CD4-positive, alpha-beta T cell (primary cell): ENCODE data around the gene OPRD1. TPM values are rescaled to one million over a fixed set of nuclear protein-coding genes. Genes with fewer than 3 reads are reported as not detected.
"Not testable (repeated sequence)": the region's sequence is repeated elsewhere in the genome, so short reads cannot be mapped to it uniquely, and the experiment has no call there.

Experiments used
- ATAC-seq: fragments of 200-7000 bp; cut with Tn5 transposase; one replicate; pipeline ENCODE4 v1.10.0; 2022; ENCODE audit warnings: mild to moderate bottlenecking; ENCODE audit not compliant: poor library complexity
- CTCF ChIA-PET: fragments of 350-600 bp; sonication (Branson Sonifier 250); formaldehyde crosslinking; loops from one replicate; lab custom pipeline; 2021; ENCODE audit warnings: antibody characterized with exemption, inconsistent platforms; lab: Charles Lee
- POLR2A ChIA-PET: fragments of 350-600 bp; sonication (Branson Sonifier 250); formaldehyde crosslinking; loops from one replicate; lab custom pipeline; 2021; ENCODE audit warnings: antibody characterized with exemption, inconsistent platforms; lab: Charles Lee
- DNase-seq, 14 experiments: peaks; one replicate each; pipeline ENCODE4 v3.0.0-alpha.2; 2013 to 2020; ENCODE audit warnings: mixed read lengths in 2 of 14
- H3K27ac ChIP-seq, 2 donors: one replicate each; pipeline versions ENCODE4 v1.5.1 to v1.7.0; 2013; ENCODE audit warnings: low read length in 2 of 2, low read depth in 1 of 2, mild to moderate bottlenecking in 1 of 2
- H3K27me3 ChIP-seq, 2 experiments: 1 replicate in 1 of 2; 2 replicates in 1 of 2; pipeline versions ENCODE4 v1.6.1 to v1.7.0; 2013; ENCODE audit warnings: low read length in 2 of 2, control low read depth in 1 of 2, mild to moderate bottlenecking in 1 of 2, moderate library complexity in 1 of 2; ENCODE audit not compliant: insufficient read depth in 2 of 2, control insufficient read depth in 1 of 2
- H3K36me3 ChIP-seq: one replicate; pipeline ENCODE4 v1.6.1; 2013; ENCODE audit warnings: low read length, control low read depth; ENCODE audit not compliant: insufficient read depth
- H3K4me1 ChIP-seq: one replicate; pipeline ENCODE4 v1.6.1; 2013; ENCODE audit warnings: low read length, control low read depth; ENCODE audit not compliant: insufficient read depth
- H3K4me3 ChIP-seq: one replicate; pipeline ENCODE4 v1.5.1; 2013; ENCODE audit warnings: mild to moderate bottlenecking, low read length, moderate library complexity
- H3K9me3 ChIP-seq, 2 experiments: 1 replicate in 1 of 2; 2 replicates in 1 of 2; pipeline versions ENCODE4 v1.6.1 to v1.7.0; 2013; ENCODE audit warnings: low read length in 2 of 2, mild to moderate bottlenecking in 2 of 2, control low read depth in 1 of 2, moderate library complexity in 1 of 2; ENCODE audit not compliant: control insufficient read depth in 1 of 2, insufficient read depth in 1 of 2
- H3K27ac Mint-ChIP-seq: one replicate; pipeline ENCODE4 v1.8.0; 2020; ENCODE audit warnings: mixed read lengths
- H3K27me3 Mint-ChIP-seq: one replicate; pipeline ENCODE4 v1.8.0; 2021; ENCODE audit warnings: mixed read lengths
- H3K36me3 Mint-ChIP-seq: one replicate; pipeline ENCODE4 v1.8.0; 2021; ENCODE audit warnings: low read depth, mixed read lengths
- H3K4me1 Mint-ChIP-seq: one replicate; pipeline ENCODE4 v1.8.0; 2021; ENCODE audit warnings: low read depth, mixed read lengths
- H3K4me3 Mint-ChIP-seq: one replicate; pipeline ENCODE4 v1.8.0; 2020; ENCODE audit warnings: mild to moderate bottlenecking, mixed read lengths
- H3K9me3 Mint-ChIP-seq: one replicate; pipeline ENCODE4 v1.8.0; 2020; ENCODE audit warnings: mixed read lengths
- CTCF ChIP-seq: fragments of 200-600 bp; IDR thresholded peaks from one replicate; pipeline ENCODE4 v1.8.0; 2022; ENCODE audit warnings: antibody characterized with exemption, mild to moderate bottlenecking
- intact Hi-C, 2 experiments: fragments of 100-400 bp; cut with DNase I in 1 of 2; cut with micrococcal nuclease in 1 of 2; formaldehyde crosslinking; loops; one replicate each; pipeline versions ENCODE4 v1.15.1 to v1.9.0; 2023 to 2025; cut with DNase I, micrococcal nuclease
- total RNA-seq, 174 experiments: library from RNA in 2 of 174; stranded (reverse) in 2 of 174; gene quantifications; one replicate each; pipeline ENCODE4 v1.2.3 and lab custom pipeline; 2021 to 2026

Gene OPRD1
- total RNA-seq, 2 experiments from 2014 or later: not detected

- no peak for DNase-seq
- Mint-ChIP-seq H3K4me3 (no peak overlapping the region), H3K4me1 (peaks cover 5% of the 10 kb centered on the region), H3K27ac (no peak overlapping the region), H3K36me3 (no peaks in the 10 kb centered on the region), H3K9me3 (no peaks in the 10 kb centered on the region), H3K27me3 (peaks cover 6% of the 10 kb centered on the region)
- no peaks in the 10 kb centered on the region for H3K27me3 ChIP-seq
- ChIA-PET CTCF (no interaction called here), POLR2A (no interaction called here)
- peaks cover 5% of the 10 kb centered on the region for H3K4me1 ChIP-seq
- no peak overlapping the region for H3K4me3 ChIP-seq
- no peaks in the 10 kb centered on the region for H3K36me3 ChIP-seq
- no peak overlapping the region for H3K27ac ChIP-seq
- no peak for ATAC-seq
- TF ChIP-seq CTCF: no peak
- intact Hi-C loops: loop anchor here (5.0 kb wide), 1 partner anchor 242 kb away; no protein-coding TSS in a partner anchor
- H3K9me3 ChIP-seq: no peaks in the 10 kb centered on the region
Observed at GRCh38 chr1:28789816-28790215, 22.2 kb upstream of the OPRD1 start.

- Mint-ChIP-seq H3K4me1 (no peaks in the 10 kb centered on the region), H3K9me3 (no peaks in the 10 kb centered on the region), H3K36me3 (no peaks in the 10 kb centered on the region), H3K27ac (no peak overlapping the region), H3K27me3 (peaks cover 6% of the 10 kb centered on the region), H3K4me3 (no peak overlapping the region)
- no peak overlapping the region for H3K27ac ChIP-seq
- no peaks in the 10 kb centered on the region for H3K36me3 ChIP-seq
- CTCF ChIA-PET: no interaction called here
- ATAC-seq: no peak
- no peaks in the 10 kb centered on the region for H3K27me3 ChIP-seq
- H3K4me3 ChIP-seq: no peak overlapping the region
- TF ChIP-seq CTCF: no peak
- intact Hi-C loops: no loop called here
- POLR2A ChIA-PET: no interaction called here
- DNase-seq: no peak
- H3K9me3 ChIP-seq: no peaks in the 10 kb centered on the region
- peaks cover 2% of the 10 kb centered on the region for H3K4me1 ChIP-seq
Observed at GRCh38 chr1:28790377-28791035, 21.5 kb upstream of the OPRD1 start.

GRCh38 chr1:28791929-28792328, 20.0 kb upstream of the OPRD1 start:
- H3K36me3 ChIP-seq, POLR2A ChIA-PET, H3K27ac ChIP-seq, DNase-seq, H3K9me3 Mint-ChIP-seq, H3K27ac Mint-ChIP-seq, H3K4me1 ChIP-seq, intact Hi-C loops, H3K27me3 ChIP-seq, H3K9me3 ChIP-seq, H3K36me3 Mint-ChIP-seq, H3K4me3 Mint-ChIP-seq, H3K4me3 ChIP-seq, ATAC-seq, H3K4me1 Mint-ChIP-seq: not testable (repeated sequence)
- H3K27me3 Mint-ChIP-seq: peaks cover 11% of the 10 kb centered on the region
- CTCF ChIA-PET: interaction anchor here (0.7 kb wide), 1 partner anchor 194 kb away, joined by 3 read pairs; no protein-coding TSS in a partner anchor
